ENCODE data around the gene ORMDL2.
"Not testable (repeated sequence)": the region's sequence is repeated elsewhere in the genome, so short reads cannot be mapped to it uniquely, and the experiment has no call there.

ORMDL2 gene

DNA sequence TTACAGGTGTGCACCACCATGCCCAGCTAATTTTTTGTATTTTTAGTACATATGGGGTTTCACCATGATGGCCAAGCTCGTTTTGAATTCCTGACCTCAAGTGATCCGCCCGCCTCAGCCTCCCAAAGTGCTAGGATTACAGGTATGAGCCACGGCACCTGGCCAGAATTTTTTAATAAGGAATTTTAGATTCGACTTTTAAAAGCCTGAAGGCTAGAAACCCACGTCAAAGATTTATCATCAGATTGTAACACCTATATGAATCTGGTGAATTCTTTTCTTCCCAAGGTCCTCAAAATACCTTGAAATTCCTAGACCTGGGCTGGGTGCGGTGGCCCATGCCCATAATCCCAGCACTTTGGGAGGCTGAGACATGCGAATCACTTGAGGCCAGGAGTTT is 43.6 kb downstream of the ORMDL2 start:
- no peak overlapping the region for H3K27ac Mint-ChIP-seq
- no peak overlapping the region for H3K4me3 Mint-ChIP-seq
- no peaks in the 10 kb centered on the region for H3K27me3 Mint-ChIP-seq (ENCODE audit: low read depth)
- peaks cover 5% of the 10 kb centered on the region for H3K9me3 Mint-ChIP-seq
- no peaks in the 10 kb centered on the region for H3K36me3 Mint-ChIP-seq (ENCODE audit: low read depth)
- no peaks in the 10 kb centered on the region for H3K4me1 Mint-ChIP-seq (ENCODE audit: low read depth)

DNA sequence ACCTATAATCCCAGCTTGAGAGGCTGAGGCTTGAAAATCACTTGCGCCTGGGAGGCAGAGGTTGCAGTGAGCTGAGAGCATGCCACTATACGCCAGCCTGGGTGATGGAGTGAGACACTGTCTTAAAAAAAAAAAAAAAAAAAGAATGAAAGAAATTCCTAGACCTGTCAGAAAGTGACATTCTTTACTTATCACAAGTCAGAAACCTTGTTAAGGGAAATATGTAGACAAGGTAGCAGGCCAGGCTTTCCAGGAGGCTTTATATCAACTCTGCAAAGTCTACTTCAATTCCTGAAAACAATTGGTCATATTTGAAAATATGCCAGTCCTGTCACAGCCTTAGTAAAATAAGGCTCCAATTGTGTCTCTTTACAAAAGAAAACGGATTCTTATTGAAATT is 44.0 kb downstream of the ORMDL2 start:
- H3K4me1 Mint-ChIP-seq (ENCODE audit: low read depth): no peaks in the 10 kb centered on the region
- no peak overlapping the region for H3K27ac Mint-ChIP-seq
- H3K4me3 Mint-ChIP-seq: no peak overlapping the region
- H3K36me3 Mint-ChIP-seq (ENCODE audit: low read depth): no peaks in the 10 kb centered on the region
- peaks cover 5% of the 10 kb centered on the region for H3K9me3 Mint-ChIP-seq
- no peaks in the 10 kb centered on the region for H3K27me3 Mint-ChIP-seq (ENCODE audit: low read depth)

DNA sequence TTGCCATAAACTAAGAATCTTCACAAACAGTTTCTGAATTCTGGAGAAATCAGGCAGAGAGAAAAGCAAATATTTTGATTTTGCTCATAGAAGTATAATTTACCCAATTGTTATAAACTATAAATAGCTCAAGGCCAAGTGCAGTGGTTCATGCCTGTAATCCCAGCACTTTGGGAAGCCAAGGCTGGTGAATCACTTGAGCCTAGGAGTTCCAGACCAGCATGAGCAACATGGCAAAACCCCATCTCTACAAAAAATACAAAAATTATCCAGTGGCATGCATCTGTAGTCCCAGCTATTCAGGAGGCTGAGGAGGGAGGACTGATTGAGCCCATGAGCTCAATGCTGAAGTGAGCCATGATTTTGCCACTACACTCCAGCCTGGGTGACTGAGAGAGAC is 44.4 kb downstream of the ORMDL2 start:
- no peaks in the 10 kb centered on the region for H3K27me3 Mint-ChIP-seq (ENCODE audit: low read depth)
- no peak overlapping the region for H3K4me3 Mint-ChIP-seq
- no peaks in the 10 kb centered on the region for H3K36me3 Mint-ChIP-seq (ENCODE audit: low read depth)
- H3K4me1 Mint-ChIP-seq (ENCODE audit: low read depth): no peaks in the 10 kb centered on the region
- peaks cover 5% of the 10 kb centered on the region for H3K9me3 Mint-ChIP-seq
- H3K27ac Mint-ChIP-seq: no peak overlapping the region

DNA sequence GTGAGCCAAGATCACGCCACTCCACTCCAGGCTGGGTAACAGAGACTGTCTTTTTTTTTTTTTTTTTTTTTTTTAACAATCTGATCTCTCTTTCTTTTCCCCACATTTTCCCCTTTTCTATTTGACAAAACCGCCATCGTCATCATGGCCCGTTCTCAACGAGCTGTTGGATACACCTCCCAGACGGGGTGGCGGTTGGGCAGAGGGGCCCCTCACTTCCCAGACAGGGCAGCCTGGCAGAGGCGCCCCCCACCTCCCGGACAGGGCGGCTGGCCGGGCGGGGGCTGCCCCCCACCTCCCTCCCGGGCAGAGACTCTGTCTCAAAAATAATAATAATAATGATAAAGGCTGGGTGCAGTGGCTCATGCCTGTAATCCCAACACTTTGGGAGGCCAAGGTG is 45.1 kb downstream of the ORMDL2 start:
- not testable (repeated sequence) for H3K27ac Mint-ChIP-seq; H3K4me3 Mint-ChIP-seq; H3K4me1 Mint-ChIP-seq (ENCODE audit: low read depth); H3K9me3 Mint-ChIP-seq; H3K36me3 Mint-ChIP-seq (ENCODE audit: low read depth); H3K27me3 Mint-ChIP-seq (ENCODE audit: low read depth)

DNA sequence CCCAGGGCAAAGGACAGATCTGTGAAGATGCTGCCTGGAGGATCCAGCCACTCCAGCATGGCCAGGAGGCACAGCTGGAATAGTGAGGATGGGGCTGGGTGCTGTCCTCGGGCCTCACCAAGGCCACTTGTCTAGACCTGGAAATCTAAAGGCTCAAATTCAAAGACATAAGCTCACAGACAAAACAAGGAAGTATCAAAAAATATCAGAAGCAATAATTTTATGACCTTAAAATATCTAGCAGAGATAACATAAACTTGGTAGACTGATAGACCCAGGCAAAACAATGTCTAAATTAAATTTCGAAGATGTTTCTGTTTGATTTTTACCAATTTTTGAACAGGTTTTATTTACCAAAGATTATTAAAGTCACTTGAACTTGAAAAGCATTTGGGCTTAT is 47.5 kb downstream of the ORMDL2 start:
- H3K9me3 Mint-ChIP-seq: peaks cover 5% of the 10 kb centered on the region
- H3K36me3 Mint-ChIP-seq (ENCODE audit: low read depth): no peaks in the 10 kb centered on the region
- H3K27ac Mint-ChIP-seq: no peak overlapping the region
- no peaks in the 10 kb centered on the region for H3K4me1 Mint-ChIP-seq (ENCODE audit: low read depth)
- H3K4me3 Mint-ChIP-seq: no peak overlapping the region
- H3K27me3 Mint-ChIP-seq (ENCODE audit: low read depth): no peaks in the 10 kb centered on the region

DNA sequence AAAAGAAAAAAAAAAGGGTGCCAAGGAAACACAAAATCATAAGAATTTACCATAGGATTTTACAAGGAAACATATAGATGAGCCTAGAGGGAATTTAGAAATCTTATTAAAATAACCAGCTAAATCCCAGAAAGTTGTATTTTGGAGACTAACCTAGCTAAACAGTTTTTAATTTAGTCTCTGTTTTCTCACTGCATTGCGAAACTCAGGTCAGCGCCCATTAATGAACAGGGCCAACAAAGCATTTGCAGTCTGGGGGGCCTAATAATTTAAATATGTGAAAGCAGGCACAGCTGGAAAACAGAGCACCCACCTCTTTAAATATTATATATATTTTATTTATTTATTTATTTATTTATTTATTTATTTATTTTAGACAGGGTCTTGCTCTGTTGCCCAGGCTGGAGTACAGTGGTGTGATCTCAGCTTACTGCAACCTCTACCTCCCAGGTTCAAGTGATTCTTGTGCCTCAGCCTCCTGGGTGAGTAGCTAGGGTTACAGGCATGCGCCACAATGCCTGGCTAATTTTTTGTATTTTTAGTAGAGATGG is 48.7 kb downstream of the ORMDL2 start:
- not testable (repeated sequence) for H3K36me3 Mint-ChIP-seq (ENCODE audit: low read depth); H3K27me3 Mint-ChIP-seq (ENCODE audit: low read depth); H3K9me3 Mint-ChIP-seq; H3K4me3 Mint-ChIP-seq; H3K27ac Mint-ChIP-seq; H3K4me1 Mint-ChIP-seq (ENCODE audit: low read depth)

Measured in T-helper 1 cell treated with Interleukin-12 subunit alpha and Interleukin-12 subunit beta and Interleukin-4 antibody, amounts not matched to agents 30 μg/mL and 1 μg/mL, for 36 hours (primary cell).